ENCODE data around the gene HUWE1. TPM values are rescaled to one million over a fixed set of nuclear protein-coding genes. Genes with fewer than 3 reads are reported as not detected.

The HUWE1 gene
- total and polyA plus RNA-seq, 2 of the 13 experiments (the other 11 are each of a cell fraction or from before 2014, with no cell fraction given): 63.2 to 68.1 TPM

DNA sequence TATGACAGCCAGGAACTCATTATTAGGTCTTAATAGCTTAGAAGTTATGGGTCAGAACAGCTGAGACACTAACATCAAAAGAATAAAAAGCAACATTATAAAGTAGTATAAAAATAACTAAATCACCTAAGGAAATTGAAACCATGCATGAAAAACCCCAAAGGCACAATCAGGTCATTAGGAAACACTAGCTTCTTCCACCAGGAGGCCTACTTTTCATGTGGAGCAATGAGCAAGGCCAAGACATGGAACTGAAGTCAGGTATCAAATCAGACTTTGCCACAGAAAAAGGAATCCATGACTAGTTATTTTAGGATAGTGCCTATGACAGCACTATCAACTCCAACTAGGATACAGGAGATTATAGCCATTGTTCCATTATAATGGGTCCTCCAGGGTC is 7.9 kb downstream of the HUWE1 start:
- ATAC-seq (no peak), DNase-seq (ENCODE audit: low spot score) (no peak), FAIRE-seq (no peak)
- no peaks in the 10 kb centered on the region for H3K9me3 ChIP-seq (ENCODE audit: low read length)
- H3K79me2 ChIP-seq (ENCODE audit: insufficient read depth, low read length): peaks cover 91% of the 10 kb centered on the region
- H3K27ac ChIP-seq (ENCODE audit: extremely low read length, insufficient read depth, low read length): no peak overlapping the region
- no peak for TF ChIP-seq ZBTB20 (CRISPR knock-in tag; IDR thresholded peaks at IDR 0.05; ENCODE audit: borderline replicate concordance, low read depth)
- TF ChIP-seq, protein P1, sequence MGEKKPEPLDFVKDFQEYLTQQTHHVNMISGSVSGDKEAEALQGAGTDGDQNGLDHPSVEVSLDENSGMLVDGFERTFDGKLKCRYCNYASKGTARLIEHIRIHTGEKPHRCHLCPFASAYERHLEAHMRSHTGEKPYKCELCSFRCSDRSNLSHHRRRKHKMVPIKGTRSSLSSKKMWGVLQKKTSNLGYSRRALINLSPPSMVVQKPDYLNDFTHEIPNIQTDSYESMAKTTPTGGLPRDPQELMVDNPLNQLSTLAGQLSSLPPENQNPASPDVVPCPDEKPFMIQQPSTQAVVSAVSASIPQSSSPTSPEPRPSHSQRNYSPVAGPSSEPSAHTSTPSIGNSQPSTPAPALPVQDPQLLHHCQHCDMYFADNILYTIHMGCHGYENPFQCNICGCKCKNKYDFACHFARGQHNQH (CRISPR knock-in tag; IDR thresholded peaks at IDR 0.05): no peak
- TF ChIP-seq FLYWCH1 (CRISPR knock-in tag; IDR thresholded peaks at IDR 0.05): no peak
- ChIA-PET POLR2A (no interaction called here), CTCF (ENCODE audit: low intra/inter-chr PET ratio, low total read pairs) (no interaction called here)
- H3K36me3 ChIP-seq (replicated peaks in 1 of 2; ENCODE audit: control insufficient read depth in 1 of 2, insufficient read depth in 2 of 2, low read length in 2 of 2): peaks cover 0 to 18% of the 10 kb centered on the region in 2 experiments; a peak in 3 of 5 replicates
- H3K4me2 ChIP-seq (ENCODE audit: low read depth, low read length): no peak overlapping the region
- peaks cover 34% of the 10 kb centered on the region for H3K4me1 ChIP-seq (ENCODE audit: insufficient read depth, low read length)
- H4K20me1 ChIP-seq (ENCODE audit: insufficient read depth, low read length): peaks cover 25% of the 10 kb centered on the region
- intact Hi-C loops (cut with micrococcal nuclease; ENCODE audit: unreplicated experiment) (no loop called here), in situ Hi-C loops (cut with HindIII; ENCODE audit: extremely low pct_ligation_motif_present, low pct_unique_long_range_greater_than_20kb) (no loop called here)
- BruUV-seq (replicated peaks): no TSS peak
- no peak overlapping the region for H2AFZ ChIP-seq (ENCODE audit: low read length)
- no peak overlapping the region for H3K4me3 ChIP-seq (replicated peaks in 1 of 3; ENCODE audit: insufficient read depth in 1 of 3, low read depth in 2 of 3, low read length in 3 of 3)
- H3K27me3 ChIP-seq (ENCODE audit: control insufficient read depth in 1 of 2, insufficient read depth in 2 of 2, low read length in 2 of 2): no peaks in the 10 kb centered on the region; a peak in 1 of 5 replicates
- no peak overlapping the region for H3K9ac ChIP-seq (ENCODE audit: insufficient read depth, low read depth, low read length)

DNA sequence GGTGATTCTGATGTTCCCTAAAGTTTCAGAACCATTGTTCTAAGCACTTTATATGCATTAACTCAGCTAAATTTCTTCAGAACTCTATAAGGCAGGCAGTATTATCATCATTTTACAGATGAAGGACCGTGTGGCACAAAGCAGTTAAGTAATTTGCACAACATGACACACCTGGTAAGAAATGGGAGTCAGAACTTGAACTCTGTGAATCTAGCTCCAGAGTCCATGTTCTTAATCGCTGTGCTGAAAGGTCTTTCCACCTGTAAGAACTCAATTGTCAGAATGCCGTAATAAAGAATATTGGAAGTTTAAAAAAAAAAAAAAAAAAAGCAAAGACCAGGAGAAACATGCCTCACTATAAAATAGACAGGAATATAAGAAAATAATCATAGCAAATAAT is 9.2 kb downstream of the HUWE1 start:
- peaks cover 15% of the 10 kb centered on the region for H4K20me1 ChIP-seq (ENCODE audit: insufficient read depth, low read length)
- no peak for DNase-seq (ENCODE audit: low spot score)
- TF ChIP-seq ZNF460 (CRISPR knock-in tag; IDR thresholded peaks at IDR 0.05; ENCODE audit: borderline replicate concordance): no peak
- TF ChIP-seq CEBPB (IDR thresholded peaks at IDR 0.05; ENCODE audit: borderline replicate concordance, low read depth, low read length): no peak
- no peak for TF ChIP-seq ZNF746 (CRISPR knock-in tag; IDR thresholded peaks at IDR 0.05)
- no peak for TF ChIP-seq SYNCRIP (IDR thresholded peaks at IDR 0.05; ENCODE audit: insufficient read depth, low read depth, low read length)
- no peak for TF ChIP-seq ZSCAN25 (CRISPR knock-in tag; IDR thresholded peaks at IDR 0.05)
- no peak for TF ChIP-seq ZNF790 (CRISPR knock-in tag; IDR thresholded peaks at IDR 0.05; ENCODE audit: borderline replicate concordance)
- no peak for TF ChIP-seq ZNF484 (CRISPR knock-in tag; IDR thresholded peaks at IDR 0.05; ENCODE audit: borderline replicate concordance, low read depth)
- no peak for TF ChIP-seq SNAPC2 (CRISPR knock-in tag; IDR thresholded peaks at IDR 0.05)
- no peak for TF ChIP-seq YY1 (IDR thresholded peaks at IDR 0.05; ENCODE audit: insufficient read depth, insufficient replicate concordance, low read depth, low read length)
- TF ChIP-seq, protein P2, sequence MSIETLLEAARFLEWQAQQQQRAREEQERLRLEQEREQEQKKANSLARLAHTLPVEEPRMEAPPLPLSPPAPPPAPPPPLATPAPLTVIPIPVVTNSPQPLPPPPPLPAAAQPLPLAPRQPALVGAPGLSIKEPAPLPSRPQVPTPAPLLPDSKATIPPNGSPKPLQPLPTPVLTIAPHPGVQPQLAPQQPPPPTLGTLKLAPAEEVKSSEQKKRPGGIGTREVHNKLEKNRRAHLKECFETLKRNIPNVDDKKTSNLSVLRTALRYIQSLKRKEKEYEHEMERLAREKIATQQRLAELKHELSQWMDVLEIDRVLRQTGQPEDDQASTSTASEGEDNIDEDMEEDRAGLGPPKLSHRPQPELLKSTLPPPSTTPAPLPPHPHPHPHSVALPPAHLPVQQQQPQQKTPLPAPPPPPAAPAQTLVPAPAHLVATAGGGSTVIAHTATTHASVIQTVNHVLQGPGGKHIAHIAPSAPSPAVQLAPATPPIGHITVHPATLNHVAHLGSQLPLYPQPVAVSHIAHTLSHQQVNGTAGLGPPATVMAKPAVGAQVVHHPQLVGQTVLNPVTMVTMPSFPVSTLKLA (IDR thresholded peaks at IDR 0.05): no peak
- TF ChIP-seq, protein P3, sequence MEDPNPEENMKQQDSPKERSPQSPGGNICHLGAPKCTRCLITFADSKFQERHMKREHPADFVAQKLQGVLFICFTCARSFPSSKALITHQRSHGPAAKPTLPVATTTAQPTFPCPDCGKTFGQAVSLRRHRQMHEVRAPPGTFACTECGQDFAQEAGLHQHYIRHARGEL (CRISPR knock-in tag; IDR thresholded peaks at IDR 0.05): no peak
- TF ChIP-seq, protein P4, sequence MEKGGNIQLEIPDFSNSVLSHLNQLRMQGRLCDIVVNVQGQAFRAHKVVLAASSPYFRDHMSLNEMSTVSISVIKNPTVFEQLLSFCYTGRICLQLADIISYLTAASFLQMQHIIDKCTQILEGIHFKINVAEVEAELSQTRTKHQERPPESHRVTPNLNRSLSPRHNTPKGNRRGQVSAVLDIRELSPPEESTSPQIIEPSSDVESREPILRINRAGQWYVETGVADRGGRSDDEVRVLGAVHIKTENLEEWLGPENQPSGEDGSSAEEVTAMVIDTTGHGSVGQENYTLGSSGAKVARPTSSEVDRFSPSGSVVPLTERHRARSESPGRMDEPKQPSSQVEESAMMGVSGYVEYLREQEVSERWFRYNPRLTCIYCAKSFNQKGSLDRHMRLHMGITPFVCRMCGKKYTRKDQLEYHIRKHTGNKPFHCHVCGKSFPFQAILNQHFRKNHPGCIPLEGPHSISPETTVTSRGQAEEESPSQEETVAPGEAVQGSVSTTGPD (CRISPR knock-in tag; IDR thresholded peaks at IDR 0.05): no peak

More for the DNA sequence above, 9.2 kb downstream of the HUWE1 start:
- Histone ChIP-seq H3K4me3 (replicated peaks in 1 of 3; ENCODE audit: insufficient read depth in 1 of 3, low read depth in 2 of 3, low read length in 3 of 3) (no peak overlapping the region), H3K4me1 (ENCODE audit: insufficient read depth, low read length) (peaks cover 29% of the 10 kb centered on the region), H3K27me3 (ENCODE audit: control insufficient read depth in 1 of 2, insufficient read depth in 2 of 2, low read length in 2 of 2) (no peaks in the 10 kb centered on the region), H3K79me2 (ENCODE audit: insufficient read depth, low read length) (peaks cover 86% of the 10 kb centered on the region), H3K27ac (ENCODE audit: extremely low read length, insufficient read depth, low read length) (no peak overlapping the region), H2AFZ (ENCODE audit: low read length) (no peak overlapping the region), H3K9ac (ENCODE audit: insufficient read depth, low read depth, low read length) (no peak overlapping the region), H3K9me3 (ENCODE audit: low read length) (no peaks in the 10 kb centered on the region), H3K4me2 (ENCODE audit: low read depth, low read length) (no peak overlapping the region), H3K36me3 (replicated peaks in 1 of 2; ENCODE audit: control insufficient read depth in 1 of 2, insufficient read depth in 2 of 2, low read length in 2 of 2) (peaks cover 0 to 21% of the 10 kb centered on the region in 2 experiments; a peak in 3 of 5 replicates)
- in situ Hi-C loops (cut with HindIII; ENCODE audit: extremely low pct_ligation_motif_present, low pct_unique_long_range_greater_than_20kb) (no loop called here), intact Hi-C loops (cut with micrococcal nuclease; ENCODE audit: unreplicated experiment) (no loop called here)
- WGBS (ENCODE audit: low lambda C conversion rate): 93% methylated on average over 3 of the region's 3 CpGs
- ChIA-PET CTCF (ENCODE audit: low intra/inter-chr PET ratio, low total read pairs) (no interaction called here), POLR2A (no interaction called here)
- no peak for FAIRE-seq
- no TSS peak for BruUV-seq (replicated peaks)
- ATAC-seq: no peak
